Karpas-422 (cell line): ENCODE data around the gene ASCC3. TPM values are rescaled to one million over a fixed set of nuclear protein-coding genes. Genes with fewer than 3 reads are reported as not detected.

Source experiments
- DNase-seq: peaks from one replicate; pipeline ENCODE4 v3.0.0-alpha.2; 2015
- H2AFZ ChIP-seq: fragments of 200-600 bp; sonication (generic); 2 replicates; pipeline ENCODE4 v1.6.1; 2014; ENCODE audit warnings: antibody characterized with exemption, low read length, mixed read lengths
- H3K27ac ChIP-seq: fragments of 200-600 bp; sonication (generic); 2 replicates; pipeline ENCODE4 v1.5.1; 2014; ENCODE audit warnings: mild to moderate bottlenecking, low read length, moderate library complexity
- H3K27me3 ChIP-seq: fragments of 200-600 bp; sonication (generic); 2 replicates; pipeline ENCODE4 v1.6.1; 2014; ENCODE audit warnings: low read length, mixed read lengths
- H3K36me3 ChIP-seq: fragments of 200-600 bp; sonication (generic); 2 replicates; pipeline ENCODE4 v1.6.1; 2014; ENCODE audit warnings: low read length, mixed read lengths; ENCODE audit not compliant: insufficient read depth
- H3K4me1 ChIP-seq: fragments of 200-600 bp; sonication (generic); 2 replicates; pipeline ENCODE4 v1.6.1; 2014; ENCODE audit warnings: mild to moderate bottlenecking, low read length, mixed read lengths
- H3K4me2 ChIP-seq: fragments of 200-600 bp; sonication (generic); 2 replicates; pipeline ENCODE4 v1.6.1; 2014; ENCODE audit warnings: low read length, low read depth, mild to moderate bottlenecking; ENCODE audit not compliant: poor library complexity, severe bottlenecking
- H3K4me3 ChIP-seq: fragments of 200-600 bp; sonication (generic); 2 replicates; pipeline ENCODE4 v1.5.1; 2014; ENCODE audit warnings: mild to moderate bottlenecking, antibody characterized with exemption, low read length, mixed read lengths
- H3K79me2 ChIP-seq: fragments of 200-600 bp; sonication (generic); 2 replicates; pipeline ENCODE4 v1.6.1; 2014; ENCODE audit warnings: mild to moderate bottlenecking, low read length, mixed read lengths
- H3K9ac ChIP-seq: fragments of 200-600 bp; sonication (generic); 2 replicates; pipeline ENCODE4 v1.6.0; 2014; ENCODE audit warnings: low read length
- H3K9me2 ChIP-seq: fragments of 200-600 bp; sonication (generic), shearing (Covaris generic); replicated peaks from 2 replicates; pipeline ENCODE4 v1.6.0; 2014; ENCODE audit warnings: mild to moderate bottlenecking, low read length, moderate library complexity; ENCODE audit not compliant: insufficient read depth
- H3K9me3 ChIP-seq: fragments of 300-700, 200-600 bp; sonication (generic); 2 replicates; pipeline ENCODE4 v1.6.1; 2014; ENCODE audit warnings: low read length, mixed read lengths
- H4K20me1 ChIP-seq: fragments of 200-600 bp; sonication (generic); 2 replicates; pipeline ENCODE4 v1.6.1; 2014; ENCODE audit warnings: mild to moderate bottlenecking, antibody characterized with exemption, low read length, low read depth; ENCODE audit not compliant: insufficient read depth
- total RNA-seq: library from RNA; depleted of rRNA; stranded (reverse); fragments of >200 nt; shearing (Covaris generic); gene quantifications from 2 replicates; pipeline ENCODE4 v1.2.3, GENCODE V29; 2014; ENCODE audit warnings: low replicate concordance

ASCC3 gene
- total RNA-seq, 1 experiment from 2014 or later: 56.2 TPM

DNA sequence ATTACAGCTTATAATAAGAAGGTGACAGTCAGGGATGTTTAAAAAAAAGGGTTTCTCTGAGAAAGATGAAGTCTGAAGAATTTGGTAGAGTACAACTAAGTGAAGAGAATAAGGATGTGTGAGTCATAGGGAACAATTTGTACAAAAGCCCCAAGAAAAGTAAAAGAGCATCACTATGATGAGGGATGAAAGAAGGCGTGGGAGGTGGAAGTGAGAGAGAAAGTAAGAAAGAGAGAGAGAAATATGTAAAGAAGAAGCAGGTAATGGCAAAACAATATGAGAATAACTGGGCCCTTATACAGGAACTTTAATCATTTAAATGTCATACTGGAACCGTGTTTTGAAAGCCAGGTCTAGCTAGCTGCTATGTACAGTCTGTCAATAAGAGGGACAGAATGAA lies 179.4 kb downstream of the ASCC3 start:
- DNase-seq: no peak
- Histone ChIP-seq H3K4me1 (no peaks in the 10 kb centered on the region), H4K20me1 (no peaks in the 10 kb centered on the region), H3K9me3 (no peaks in the 10 kb centered on the region), H3K9ac (no peak overlapping the region), H3K9me2 (no peaks in the 10 kb centered on the region), H3K36me3 (peaks cover 7% of the 10 kb centered on the region; the same call in 1 of the 2 replicates), H2AFZ (no peak overlapping the region), H3K4me3 (no peak overlapping the region), H3K27me3 (no peaks in the 10 kb centered on the region), H3K79me2 (peaks cover 10% of the 10 kb centered on the region), H3K4me2 (no peak overlapping the region), H3K27ac (no peak overlapping the region)

DNA sequence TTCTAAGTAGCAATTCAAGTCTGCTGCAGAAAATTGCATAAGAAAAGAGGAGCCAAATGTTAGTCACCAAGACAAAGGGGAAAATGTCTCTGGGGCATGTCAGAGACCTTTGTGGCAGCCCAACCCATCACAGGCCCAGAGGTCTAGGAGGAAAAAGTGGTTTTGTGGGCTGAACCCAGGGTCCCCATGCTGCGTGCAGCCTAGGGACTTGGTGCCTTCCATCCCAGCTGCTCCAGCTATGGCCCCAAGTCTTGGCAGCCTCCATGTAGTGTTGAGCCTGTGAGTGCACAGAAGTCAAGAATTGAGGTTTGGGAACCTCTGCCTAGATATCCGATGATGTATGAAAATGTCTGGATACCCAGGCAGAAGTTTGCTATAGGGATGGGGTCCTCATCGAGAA lies 181.1 kb downstream of the ASCC3 start:
- no peak overlapping the region for H3K27ac ChIP-seq
- no peaks in the 10 kb centered on the region for H3K4me1 ChIP-seq
- no peak overlapping the region for H3K4me3 ChIP-seq
- no peaks in the 10 kb centered on the region for H3K9me3 ChIP-seq
- peaks cover 7% of the 10 kb centered on the region for H3K79me2 ChIP-seq
- no peak overlapping the region for H2AFZ ChIP-seq
- no peak for DNase-seq
- peaks cover 6% of the 10 kb centered on the region; the same call in 1 of the 2 replicates for H3K36me3 ChIP-seq
- H3K9ac ChIP-seq: no peak overlapping the region
- no peak overlapping the region for H3K4me2 ChIP-seq
- 0 out of 2 replicates have a peak, but pooled peaks cover 3% of the 10 kb centered on the region for H3K9me2 ChIP-seq
- H4K20me1 ChIP-seq: no peaks in the 10 kb centered on the region
- H3K27me3 ChIP-seq: no peaks in the 10 kb centered on the region

DNA sequence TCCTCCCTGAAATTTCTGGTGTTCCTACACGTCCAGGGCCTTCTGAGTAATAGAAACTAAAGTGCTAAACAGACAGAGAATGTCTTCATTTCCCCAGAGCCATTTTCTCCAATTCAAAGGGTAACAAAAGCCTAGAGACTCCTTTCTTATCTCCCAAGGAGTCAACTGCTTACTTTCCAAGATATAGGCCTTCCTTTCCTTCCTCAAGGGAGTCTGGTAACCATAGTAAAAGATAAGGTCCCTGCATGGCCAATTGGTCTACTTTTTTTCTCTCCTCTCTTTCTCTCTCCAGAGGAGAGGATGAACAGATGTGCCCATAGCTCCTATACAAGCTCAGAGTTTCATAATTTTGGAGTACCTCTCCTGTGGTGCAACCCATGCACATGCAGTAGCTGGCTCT lies 185.7 kb downstream of the ASCC3 start:
- Histone ChIP-seq H3K27me3 (no peaks in the 10 kb centered on the region), H3K4me3 (no peak overlapping the region), H3K4me1 (no peaks in the 10 kb centered on the region), H3K27ac (no peak overlapping the region), H2AFZ (no peak overlapping the region), H4K20me1 (no peaks in the 10 kb centered on the region), H3K36me3 (no peaks in the 10 kb centered on the region; the same call in 1 of the 2 replicates), H3K4me2 (no peak overlapping the region), H3K9me2 (0 out of 2 replicates have a peak, but pooled peaks cover 3% of the 10 kb centered on the region), H3K79me2 (peaks cover 5% of the 10 kb centered on the region; the same call in 1 of the 2 replicates), H3K9me3 (no peaks in the 10 kb centered on the region), H3K9ac (no peak overlapping the region)
- no peak for DNase-seq

DNA sequence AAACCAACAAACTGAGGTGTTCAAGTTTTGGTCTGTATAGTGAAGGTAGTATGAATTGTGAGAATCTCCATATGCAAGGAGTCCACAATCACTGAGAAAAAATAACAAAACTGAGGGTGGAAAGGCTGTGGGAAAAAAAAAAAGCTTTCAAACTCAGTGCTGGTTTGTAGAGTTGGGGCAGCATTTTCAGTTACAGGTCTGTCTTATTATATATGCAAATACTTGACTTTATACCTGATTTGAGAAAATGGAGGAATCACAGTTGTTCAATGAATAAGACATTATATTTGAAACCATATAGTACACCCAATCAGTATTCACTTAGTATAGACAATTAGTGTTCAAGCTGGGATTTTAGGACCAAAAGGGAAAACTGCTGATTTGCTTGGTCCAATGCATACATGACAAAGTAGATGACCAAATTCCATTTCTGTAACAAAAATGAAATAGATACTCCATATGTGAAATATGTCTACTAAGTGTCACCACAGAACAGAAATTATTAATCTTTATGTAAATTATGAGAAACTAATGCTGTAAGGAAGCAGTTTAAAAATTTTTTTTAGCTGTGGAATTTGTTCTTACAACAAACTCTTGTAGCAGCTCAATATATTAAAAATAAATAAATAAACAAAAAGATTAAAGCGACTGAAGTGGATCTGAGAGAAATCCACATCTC lies 187.7 kb downstream of the ASCC3 start:
- H3K79me2 ChIP-seq: peaks cover 8% of the 10 kb centered on the region; the same call in 1 of the 2 replicates
- no peaks in the 10 kb centered on the region for H4K20me1 ChIP-seq
- H2AFZ ChIP-seq: no peak overlapping the region
- H3K9me2 ChIP-seq: 0 out of 2 replicates have a peak, but pooled peaks cover 3% of the 10 kb centered on the region
- no peak overlapping the region for H3K4me2 ChIP-seq
- H3K4me1 ChIP-seq: no peaks in the 10 kb centered on the region
- H3K9me3 ChIP-seq: no peaks in the 10 kb centered on the region
- no peak overlapping the region for H3K4me3 ChIP-seq
- no peaks in the 10 kb centered on the region for H3K36me3 ChIP-seq
- no peak overlapping the region for H3K27ac ChIP-seq
- H3K9ac ChIP-seq: no peak overlapping the region
- DNase-seq: no peak
- no peaks in the 10 kb centered on the region for H3K27me3 ChIP-seq

DNA sequence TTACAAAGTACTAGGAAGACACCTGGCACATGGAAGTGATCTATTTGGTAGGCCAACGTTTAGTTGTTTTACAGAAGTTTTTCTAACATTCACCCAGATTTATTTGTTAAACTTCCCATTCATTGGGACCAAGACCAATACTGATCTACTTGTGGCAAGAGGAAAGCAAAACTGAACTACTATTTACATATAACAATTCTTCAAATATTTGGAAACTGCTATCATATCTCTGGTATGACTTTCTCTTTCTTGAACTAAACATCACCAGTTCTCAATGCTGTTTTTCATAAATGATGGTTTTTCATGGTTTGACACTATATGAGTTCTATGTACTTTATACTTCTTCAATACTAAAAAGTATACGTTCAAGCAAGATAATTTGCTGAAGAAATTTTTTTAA lies 189.2 kb downstream of the ASCC3 start:
- H3K9ac ChIP-seq: no peak overlapping the region
- no peak for DNase-seq

DNA sequence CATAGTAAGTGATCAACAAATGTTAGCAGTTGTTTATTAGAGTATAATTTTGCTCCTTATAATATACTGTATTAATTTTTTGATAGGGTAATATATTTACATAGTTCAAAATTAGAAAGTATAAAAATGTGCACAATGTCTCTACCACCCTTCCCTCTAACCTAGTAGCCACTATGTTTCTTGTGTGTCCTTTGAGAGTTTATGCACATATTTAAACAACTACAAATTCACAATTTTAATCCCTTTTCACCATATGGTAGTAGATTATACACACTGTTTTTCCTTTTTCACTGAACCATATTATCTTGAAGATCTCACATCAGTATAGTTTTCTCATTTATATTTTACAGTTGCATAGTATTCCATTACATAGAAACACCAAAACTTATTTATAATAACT lies 194.9 kb downstream of the ASCC3 start:
- DNase-seq: no peak
- Histone ChIP-seq H3K27ac (no peak overlapping the region), H3K27me3 (no peaks in the 10 kb centered on the region), H3K79me2 (0 out of 2 replicates have a peak, but pooled peaks cover 6% of the 10 kb centered on the region), H3K4me1 (peaks cover 10% of the 10 kb centered on the region), H4K20me1 (no peaks in the 10 kb centered on the region), H3K36me3 (no peaks in the 10 kb centered on the region), H3K9ac (no peak overlapping the region), H3K4me3 (no peak overlapping the region), H3K9me2 (no peaks in the 10 kb centered on the region), H2AFZ (no peak overlapping the region), H3K9me3 (no peaks in the 10 kb centered on the region), H3K4me2 (no peak overlapping the region)

More for the DNA sequence above, 189.2 kb downstream of the ASCC3 start:
- Histone ChIP-seq H4K20me1 (no peaks in the 10 kb centered on the region), H3K9me3 (no peaks in the 10 kb centered on the region), H2AFZ (no peak overlapping the region), H3K9me2 (0 out of 2 replicates have a peak, but pooled peaks cover 3% of the 10 kb centered on the region), H3K27ac (no peak overlapping the region), H3K27me3 (no peaks in the 10 kb centered on the region), H3K79me2 (peaks cover 7% of the 10 kb centered on the region; the same call in 1 of the 2 replicates), H3K4me1 (no peaks in the 10 kb centered on the region), H3K4me3 (no peak overlapping the region), H3K36me3 (no peaks in the 10 kb centered on the region), H3K4me2 (no peak overlapping the region)

DNA sequence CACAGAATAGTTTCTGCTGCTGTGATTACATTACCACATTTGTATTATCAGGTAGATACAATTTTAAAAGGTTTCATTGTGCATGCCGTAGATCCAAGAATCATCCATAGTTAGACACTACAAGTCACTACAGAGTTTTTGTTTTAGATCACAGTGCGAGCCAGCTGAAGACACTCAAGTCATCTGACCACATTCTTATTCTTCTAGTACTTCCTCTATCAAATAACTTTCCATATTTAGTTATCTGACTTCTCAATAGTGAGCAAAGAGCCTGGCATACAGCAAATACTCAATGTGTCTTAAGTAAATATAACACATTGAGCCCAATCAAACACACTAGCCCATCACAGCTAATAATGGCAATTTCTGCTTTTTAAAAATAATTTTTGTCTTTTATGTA lies 195.4 kb downstream of the ASCC3 start:
- Histone ChIP-seq H3K79me2 (0 out of 2 replicates have a peak, but pooled peaks cover 6% of the 10 kb centered on the region), H2AFZ (no peak overlapping the region), H3K9ac (no peak overlapping the region), H3K9me3 (no peaks in the 10 kb centered on the region), H3K9me2 (no peaks in the 10 kb centered on the region), H3K27me3 (no peaks in the 10 kb centered on the region), H3K27ac (no peak overlapping the region), H3K4me2 (no peak overlapping the region), H4K20me1 (no peaks in the 10 kb centered on the region), H3K36me3 (no peaks in the 10 kb centered on the region), H3K4me1 (peaks cover 10% of the 10 kb centered on the region), H3K4me3 (no peak overlapping the region)
- DNase-seq: no peak

DNA sequence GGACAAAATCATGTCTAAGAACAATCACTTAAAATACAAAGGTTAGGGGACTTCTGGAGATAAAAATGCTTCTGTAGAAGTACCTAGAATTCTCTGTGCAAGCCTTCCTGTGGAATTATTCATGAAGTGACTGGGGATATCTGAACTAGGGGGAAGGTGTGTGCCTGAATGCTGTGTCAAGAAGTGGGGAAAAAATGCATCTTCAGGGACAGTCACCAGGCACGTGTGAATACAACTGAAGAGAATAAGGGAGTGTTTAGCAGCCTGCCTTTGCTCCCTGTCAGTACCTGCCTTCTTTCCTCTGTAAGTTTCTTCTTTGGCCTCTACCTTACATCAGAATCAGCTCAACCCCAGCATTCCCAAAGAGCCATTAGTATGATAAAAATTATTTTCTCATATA lies 201.0 kb downstream of the ASCC3 start:
- H3K4me3 ChIP-seq: no peak overlapping the region
- no peak overlapping the region for H2AFZ ChIP-seq
- H4K20me1 ChIP-seq: no peaks in the 10 kb centered on the region
- no peaks in the 10 kb centered on the region for H3K27me3 ChIP-seq
- H3K79me2 ChIP-seq: no peaks in the 10 kb centered on the region
- no peaks in the 10 kb centered on the region for H3K36me3 ChIP-seq
- no peak for DNase-seq
- no peak overlapping the region for H3K4me2 ChIP-seq
- H3K9me2 ChIP-seq: no peaks in the 10 kb centered on the region
- H3K27ac ChIP-seq: no peak overlapping the region
- H3K9me3 ChIP-seq: no peaks in the 10 kb centered on the region
- H3K9ac ChIP-seq: no peak overlapping the region
- peaks cover 10% of the 10 kb centered on the region for H3K4me1 ChIP-seq
